HG02571 (cell line): ENCODE measurements around the gene ZNF77.
"Not testable (repeated sequence)": the region's sequence is repeated elsewhere in the genome, so short reads cannot be mapped to it uniquely, and the experiment has no call there.

ENCODE experiments used
- ATAC-seq: cut with Tn5 transposase; IDR thresholded peaks from one replicate; pipeline ENCODE4 v1.9.1; 2021; ENCODE audit warnings: mild to moderate bottlenecking, moderate library complexity; ENCODE audit not compliant: unreplicated experiment

ZNF77 gene

GRCh38 chr19:2922987-2923386 is 21.8 kb downstream of the ZNF77 start:
- ATAC-seq: no peak

- no peak for ATAC-seq
Observed at GRCh38 chr19:2917275-2918184, 27.2 kb downstream of the ZNF77 start.

GRCh38 chr19:2912306-2912705 is 32.5 kb downstream of the ZNF77 start:
- no peak for ATAC-seq

- no peak for ATAC-seq
Observed at GRCh38 chr19:2906631-2907195, 38.1 kb downstream of the ZNF77 start.

GRCh38 chr19:2905918-2906519 is 38.8 kb downstream of the ZNF77 start:
- ATAC-seq: no peak

- ATAC-seq: not testable (repeated sequence)
Observed at GRCh38 chr19:2903326-2903725, 41.4 kb downstream of the ZNF77 start.

GRCh38 chr19:2902590-2903218 is 42.1 kb downstream of the ZNF77 start:
- ATAC-seq: no peak

GRCh38 chr19:2900296-2901252 is 44.2 kb downstream of the ZNF77 start, which contains the start of gene ZNF57:
Gene ZNF57 (plus strand): TSS chr19:2900928. CDS start chr19:2901046, 118 bp downstream.
- ATAC-seq: peak; percentile 91

- no peak for ATAC-seq
Observed at GRCh38 chr19:2896694-2897093, 48.1 kb downstream of the ZNF77 start.

GRCh38 chr19:2890531-2890930 is 54.2 kb downstream of the ZNF77 start:
- ATAC-seq: not testable (repeated sequence)

- ATAC-seq: no peak
Observed at GRCh38 chr19:2888731-2889224, 56.0 kb downstream of the ZNF77 start.

- no peak for ATAC-seq
Observed at GRCh38 chr19:2887391-2887914, 57.3 kb downstream of the ZNF77 start.

GRCh38 chr19:2885736-2886135 is 59.0 kb downstream of the ZNF77 start:
- no peak for ATAC-seq

GRCh38 chr19:2883686-2884439 is 60.9 kb downstream of the ZNF77 start:
- ATAC-seq: no peak
